Raji (cell line): ENCODE data around the gene COLEC11.

Experiments
- POLR2A ChIP-seq: IDR thresholded peaks from 2 replicates; pipeline ENCODE4 v1.6.1; 2011; ENCODE audit warnings: low read depth, low read length, control low read depth; ENCODE audit not compliant: insufficient read depth

COLEC11 gene

GRCh38 chr2:3598912-3599854 lies 4.3 kb downstream of the COLEC11 start:
- TF ChIP-seq POLR2A = no peak

GRCh38 chr2:3600256-3600855 lies 5.4 kb downstream of the COLEC11 start:
- no peak for TF ChIP-seq POLR2A

DNA sequence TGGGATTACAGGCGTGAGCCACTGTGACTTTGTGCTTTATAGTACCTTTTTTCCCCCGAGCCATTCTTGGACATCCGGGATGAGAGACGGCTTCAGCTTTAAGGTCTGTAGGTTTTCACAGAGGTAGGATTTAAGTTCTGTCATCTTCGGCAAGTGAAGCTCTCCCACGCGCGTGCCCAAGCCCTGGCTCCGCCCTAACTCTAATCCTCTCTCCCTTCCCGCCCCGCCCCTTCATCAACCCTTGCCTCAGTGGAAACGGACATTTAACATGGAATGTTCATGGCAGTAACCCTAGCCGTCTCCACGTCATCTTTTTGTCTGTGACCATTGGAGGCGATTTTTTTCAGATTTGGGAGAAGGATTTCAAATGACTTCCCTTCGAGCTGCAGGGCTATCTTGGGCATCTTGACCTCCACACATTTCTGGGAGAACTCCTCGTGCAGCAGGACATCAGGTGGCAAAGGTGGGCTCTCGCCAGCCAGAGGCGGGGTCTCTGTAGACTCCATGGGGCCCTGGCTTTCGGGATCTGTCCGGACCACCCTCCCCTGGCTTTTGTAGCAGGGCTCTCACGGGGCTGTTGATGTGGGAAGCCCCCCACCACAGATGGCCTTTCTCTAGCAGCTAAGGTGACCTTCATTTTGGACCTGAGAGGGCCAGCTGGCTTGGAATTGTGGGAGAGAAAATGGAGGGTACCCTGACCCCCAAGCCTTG lies 6.8 kb downstream of the COLEC11 start:
- no peak for TF ChIP-seq POLR2A

DNA sequence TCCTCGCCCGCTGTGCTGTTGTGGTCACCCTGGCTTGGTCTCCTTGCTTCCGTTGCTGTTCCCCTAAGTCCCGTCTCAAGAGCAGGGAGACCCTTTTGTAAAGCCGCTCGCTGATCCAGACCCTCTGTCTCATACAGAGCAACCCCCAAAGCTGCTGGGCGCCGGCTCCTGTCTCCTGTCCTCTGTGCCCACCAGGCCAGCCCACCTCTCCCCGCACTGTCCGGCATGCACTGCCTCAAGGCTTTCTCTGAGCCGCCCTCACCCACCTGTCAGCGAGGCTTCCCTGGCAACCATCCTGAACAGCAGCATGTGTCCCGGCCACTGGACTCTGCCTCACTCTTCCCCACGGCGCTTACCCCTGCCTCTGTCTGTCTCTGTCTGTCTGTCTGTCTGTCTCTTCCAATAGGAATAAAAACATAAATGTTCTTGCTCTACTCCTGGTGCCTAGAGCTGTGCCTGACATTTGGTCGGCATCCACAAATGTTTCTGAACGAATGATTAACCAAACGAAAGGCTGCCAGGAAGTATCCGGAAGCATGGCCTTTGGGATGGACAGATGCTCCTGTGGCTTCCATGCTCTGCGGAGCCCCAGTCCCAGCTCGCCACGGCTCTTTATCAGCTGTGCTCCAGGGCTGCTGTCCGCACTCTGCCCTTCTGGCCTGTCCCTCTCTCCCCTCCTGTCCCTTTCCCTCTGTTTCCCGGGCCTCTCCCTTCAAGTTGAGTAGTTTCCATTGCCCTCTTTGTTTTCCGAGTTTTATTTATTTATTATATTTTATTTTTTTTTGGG lies 7.8 kb downstream of the COLEC11 start:
- no peak for TF ChIP-seq POLR2A

GRCh38 chr2:3603536-3604206 lies 8.8 kb downstream of the COLEC11 start:
- TF ChIP-seq POLR2A = no peak

GRCh38 chr2:3604207-3604877 lies 9.4 kb downstream of the COLEC11 start:
- no peak for TF ChIP-seq POLR2A

DNA sequence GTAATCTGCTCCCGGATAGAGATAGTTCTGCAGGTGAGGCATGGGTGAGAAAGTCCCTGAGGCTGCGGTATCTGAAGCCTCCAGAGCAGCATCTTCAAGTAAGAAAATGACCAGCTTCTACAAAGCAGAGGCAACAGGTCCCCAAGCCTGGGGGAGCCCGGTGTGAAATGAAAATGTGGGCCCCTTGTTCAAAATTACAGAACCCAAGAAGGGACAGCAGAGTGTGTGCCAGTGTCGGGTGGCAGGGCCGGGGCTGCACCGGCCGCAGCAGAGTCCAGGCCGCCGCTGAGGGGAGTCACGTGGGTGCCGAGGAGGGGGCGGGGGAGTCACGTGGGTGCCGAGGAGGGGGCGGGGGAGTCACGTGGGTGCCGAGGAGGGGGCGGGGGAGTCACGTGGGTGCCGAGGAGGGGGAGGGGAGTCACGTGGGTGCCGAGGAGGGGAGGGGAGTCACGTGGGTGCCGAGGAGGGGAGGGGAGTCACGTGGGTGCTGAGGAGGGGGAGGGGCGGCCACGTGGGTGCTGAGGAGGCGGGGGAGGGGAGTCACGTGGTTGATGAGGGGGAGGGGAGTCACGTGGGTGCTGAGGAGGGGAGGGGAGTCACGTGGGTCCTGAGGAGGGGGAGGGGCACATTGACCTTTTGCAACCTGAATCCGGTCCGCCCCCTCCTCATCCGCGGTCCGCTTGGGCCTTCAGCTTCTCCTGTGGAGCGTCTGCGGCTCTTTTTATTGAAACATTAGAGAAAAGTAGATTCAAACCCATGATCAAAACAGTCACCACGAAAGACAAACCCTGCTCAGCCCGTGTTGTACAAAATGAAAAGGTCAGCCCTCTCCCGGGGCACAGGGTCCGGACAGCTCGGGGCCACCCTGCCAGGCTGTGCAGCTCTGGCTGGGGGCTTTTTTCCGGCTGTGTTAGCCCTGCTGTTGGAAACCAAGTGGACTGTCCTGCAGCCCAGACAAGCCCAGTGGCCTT lies 10.4 kb downstream of the COLEC11 start:
- no peak for TF ChIP-seq POLR2A

GRCh38 chr2:3606028-3606369 lies 11.1 kb downstream of the COLEC11 start:
- TF ChIP-seq POLR2A = no peak

GRCh38 chr2:3606370-3607201 lies 11.7 kb downstream of the COLEC11 start:
- TF ChIP-seq POLR2A = no peak

GRCh38 chr2:3608373-3609278 lies 13.7 kb downstream of the COLEC11 start:
- TF ChIP-seq POLR2A = no peak

DNA sequence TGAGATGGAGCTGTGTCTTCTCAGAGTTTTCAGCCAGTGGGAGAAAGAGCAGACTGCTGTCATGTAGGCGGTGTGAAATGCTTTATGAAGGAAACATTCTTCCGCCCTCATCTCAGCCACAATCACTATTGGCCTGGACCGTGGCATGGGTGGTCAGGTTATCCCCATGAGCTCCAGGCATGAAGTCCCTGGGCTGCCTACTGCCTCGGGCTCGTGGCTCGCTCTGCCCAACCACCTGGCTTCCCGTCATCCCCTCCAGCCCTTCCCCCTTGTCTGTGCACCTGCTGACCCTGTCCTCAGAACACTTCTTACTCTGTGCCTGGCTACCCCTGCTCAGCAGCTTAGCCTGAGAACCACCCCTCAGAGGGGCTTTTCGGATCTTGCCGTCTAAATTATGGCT lies 15.5 kb downstream of the COLEC11 start:
- no peak for TF ChIP-seq POLR2A

GRCh38 chr2:3610881-3611505 lies 16.1 kb downstream of the COLEC11 start:
- no peak for TF ChIP-seq POLR2A
